Measurements from ENCODE around the gene NRGN. TPM values are rescaled to one million over a fixed set of nuclear protein-coding genes. Genes with fewer than 3 reads are reported as not detected.

Gene NRGN
- polyA plus RNA-seq, 1 donor (not counting 4 experiments of a cell fraction or from before 2014, with no cell fraction given): 0.97 TPM

GRCh38 chr11:124753624-124754023, 13.9 kb downstream of the NRGN start:
- peaks cover 66% of the 10 kb centered on the region for H3K27me3 ChIP-seq (ENCODE audit: control insufficient read depth, extremely low read depth, insufficient read depth, low read length)

GRCh38 chr11:124754309-124754708, 14.6 kb downstream of the NRGN start:
- TF ChIP-seq EZH2 (IDR thresholded peaks at IDR 0.05; ENCODE audit: low read length) (no peak), CTCF (optimal IDR thresholded peaks at IDR 0.05 in 1 of 3, IDR thresholded peaks at IDR 0.05 in 1 of 3, conservative IDR thresholded peaks at IDR 0.05 in 1 of 3; ENCODE audit: extremely low read depth in 1 of 3, insufficient read depth in 2 of 3, low read length in 3 of 3) (no peak)
- no peak overlapping the region for H3K27ac ChIP-seq (ENCODE audit: control insufficient read depth, insufficient read depth, low read length)
- H3K36me3 ChIP-seq (ENCODE audit: control insufficient read depth in 2 of 2, extremely low read depth in 1 of 2, insufficient read depth in 2 of 2, low read length in 2 of 2): no peaks in the 10 kb centered on the region
- no peak overlapping the region for H3K4me2 ChIP-seq (ENCODE audit: control insufficient read depth, extremely low read depth, insufficient read depth, low read depth, low read length)
- no peak overlapping the region for H3K9ac ChIP-seq (ENCODE audit: control insufficient read depth, extremely low read depth, insufficient read depth, low read length)
- peaks cover 73% of the 10 kb centered on the region for H3K27me3 ChIP-seq (ENCODE audit: control insufficient read depth, extremely low read depth, insufficient read depth, low read length)
- no peak for FAIRE-seq
- dilution Hi-C loops (cut with MboI; ENCODE audit: extremely low pct_ligation_motif_present, low sequenced_read_pairs): no loop called here
- no peaks in the 10 kb centered on the region for H3K79me2 ChIP-seq (ENCODE audit: control insufficient read depth, insufficient read depth, low read length)
- no peak for DNase-seq (ENCODE audit: low read depth, low spot score)
- no peak overlapping the region for H3K4me3 ChIP-seq (ENCODE audit: control insufficient read depth in 2 of 3, extremely low read depth in 1 of 3, insufficient read depth in 2 of 3, low read depth in 1 of 3, low read length in 3 of 3)
- H3K9me3 ChIP-seq (ENCODE audit: control insufficient read depth, low read depth, low read length): no peaks in the 10 kb centered on the region
- no peak overlapping the region for H2AFZ ChIP-seq (ENCODE audit: control insufficient read depth, low read length)
- peaks cover 9% of the 10 kb centered on the region for H3K4me1 ChIP-seq (ENCODE audit: control insufficient read depth, extremely low read depth, insufficient read depth, low read length)
- H4K20me1 ChIP-seq (ENCODE audit: control insufficient read depth, extremely low read depth, insufficient read depth, low read length): no peaks in the 10 kb centered on the region
- no peaks in the 10 kb centered on the region for H3K9me1 ChIP-seq (ENCODE audit: control insufficient read depth, extremely low read depth, insufficient read depth, low read length)

More at GRCh38 chr11:124753624-124754023, 13.9 kb downstream of the NRGN start:
- dilution Hi-C loops (cut with MboI; ENCODE audit: extremely low pct_ligation_motif_present, low sequenced_read_pairs): no loop called here
- no peaks in the 10 kb centered on the region for H4K20me1 ChIP-seq (ENCODE audit: control insufficient read depth, extremely low read depth, insufficient read depth, low read length)
- no peak for FAIRE-seq
- TF ChIP-seq EZH2 (IDR thresholded peaks at IDR 0.05; ENCODE audit: low read length): no peak
- no peak for TF ChIP-seq CTCF (optimal IDR thresholded peaks at IDR 0.05 in 1 of 3, IDR thresholded peaks at IDR 0.05 in 1 of 3, conservative IDR thresholded peaks at IDR 0.05 in 1 of 3; ENCODE audit: extremely low read depth in 1 of 3, insufficient read depth in 2 of 3, low read length in 3 of 3)
- H3K9me3 ChIP-seq (ENCODE audit: control insufficient read depth, low read depth, low read length): no peaks in the 10 kb centered on the region
- no peaks in the 10 kb centered on the region for H3K9me1 ChIP-seq (ENCODE audit: control insufficient read depth, extremely low read depth, insufficient read depth, low read length)
- no peak overlapping the region for H3K9ac ChIP-seq (ENCODE audit: control insufficient read depth, extremely low read depth, insufficient read depth, low read length)
- no peak overlapping the region for H3K4me2 ChIP-seq (ENCODE audit: control insufficient read depth, extremely low read depth, insufficient read depth, low read depth, low read length)
- H3K79me2 ChIP-seq (ENCODE audit: control insufficient read depth, insufficient read depth, low read length): no peaks in the 10 kb centered on the region
- H3K36me3 ChIP-seq (ENCODE audit: control insufficient read depth in 2 of 2, extremely low read depth in 1 of 2, insufficient read depth in 2 of 2, low read length in 2 of 2): no peaks in the 10 kb centered on the region
- no peak for DNase-seq (ENCODE audit: low read depth, low spot score)
- peaks cover 6% of the 10 kb centered on the region for H3K4me1 ChIP-seq (ENCODE audit: control insufficient read depth, extremely low read depth, insufficient read depth, low read length)
- H3K27ac ChIP-seq (ENCODE audit: control insufficient read depth, insufficient read depth, low read length): no peak overlapping the region
- no peak overlapping the region for H2AFZ ChIP-seq (ENCODE audit: control insufficient read depth, low read length)
- no peak overlapping the region for H3K4me3 ChIP-seq (ENCODE audit: control insufficient read depth in 2 of 3, extremely low read depth in 1 of 3, insufficient read depth in 2 of 3, low read depth in 1 of 3, low read length in 3 of 3)

Data from keratinocyte (primary cell).